Measurements from ENCODE around the gene SHTN1. TPM values are rescaled to one million over a fixed set of nuclear protein-coding genes. Genes with fewer than 3 reads are reported as not detected.

Gene SHTN1
- total RNA-seq, 3 donors from 2014 or later (not counting 1 experiment from before 2014, with no cell fraction given) = 0.88 to 1.4 (median 1.1) TPM

GRCh38 chr10:116861796-116862195 is 143.2 kb downstream of the SHTN1 start:
- Histone ChIP-seq H3K9me3 (ENCODE audit: control insufficient read depth, insufficient read depth, low read length) (no peaks in the 10 kb centered on the region), H3K4me1 (ENCODE audit: control insufficient read depth, insufficient read depth, low read length) (no peaks in the 10 kb centered on the region), H3K4me3 (ENCODE audit: low read length) (no peak overlapping the region), H3K36me3 (ENCODE audit: control insufficient read depth, insufficient read depth, low read length) (no peaks in the 10 kb centered on the region), H3K27me3 (ENCODE audit: control insufficient read depth, insufficient read depth, low read length) (no peaks in the 10 kb centered on the region), H3K27ac (ENCODE audit: low read length) (no peak overlapping the region)
- intact Hi-C loops (cut with micrococcal nuclease) = no loop called here
- Mint-ChIP-seq H3K4me1 (no peaks in the 10 kb centered on the region), H3K27me3 (ENCODE audit: low read depth in 2 of 2) (no peaks in the 10 kb centered on the region), H3K27ac (no peak overlapping the region), H3K9me3 (peaks cover 0 to 2% of the 10 kb centered on the region in 2 donors), H3K36me3 (no peaks in the 10 kb centered on the region), H3K4me3 (no peak overlapping the region)
- no peak for DNase-seq
- TF ChIP-seq CTCF (IDR thresholded peaks at IDR 0.05) = no peak
- 61% methylated on average over 2 of the region's 2 CpGs for WGBS (ENCODE audit: insufficient coverage)
- ATAC-seq = no peak

GRCh38 chr10:116857156-116857555 is 147.8 kb downstream of the SHTN1 start:
- intact Hi-C loops (cut with micrococcal nuclease) = no loop called here
- Histone ChIP-seq H3K4me1 (ENCODE audit: control insufficient read depth, insufficient read depth, low read length) (no peaks in the 10 kb centered on the region), H3K4me3 (ENCODE audit: low read length) (no peak overlapping the region), H3K27me3 (ENCODE audit: control insufficient read depth, insufficient read depth, low read length) (no peaks in the 10 kb centered on the region), H3K9me3 (ENCODE audit: control insufficient read depth, insufficient read depth, low read length) (no peaks in the 10 kb centered on the region), H3K36me3 (ENCODE audit: control insufficient read depth, insufficient read depth, low read length) (no peaks in the 10 kb centered on the region), H3K27ac (ENCODE audit: low read length) (no peak overlapping the region)
- H3K27me3 Mint-ChIP-seq (ENCODE audit: low read depth in 2 of 2) = peaks cover under 1 to 3% of the 10 kb centered on the region in 2 donors
- no peaks in the 10 kb centered on the region for H3K36me3 Mint-ChIP-seq
- H3K9me3 Mint-ChIP-seq = peaks cover 0 to 3% of the 10 kb centered on the region in 2 donors
- H3K27ac Mint-ChIP-seq = no peak overlapping the region
- TF ChIP-seq CTCF (IDR thresholded peaks at IDR 0.05) = no peak
- no peak for ATAC-seq
- no peak overlapping the region for H3K4me3 Mint-ChIP-seq
- 96% methylated on average over 3 of the region's 3 CpGs for WGBS (ENCODE audit: insufficient coverage)
- no peak for DNase-seq
- no peaks in the 10 kb centered on the region for H3K4me1 Mint-ChIP-seq

GRCh38 chr10:116853701-116854100 is 151.3 kb downstream of the SHTN1 start:
- no peaks in the 10 kb centered on the region for H3K9me3 ChIP-seq (ENCODE audit: control insufficient read depth, insufficient read depth, low read length)
- no peak overlapping the region for H3K4me3 Mint-ChIP-seq
- H3K36me3 ChIP-seq (ENCODE audit: control insufficient read depth, insufficient read depth, low read length) = no peaks in the 10 kb centered on the region
- 76% methylated on average over 4 of the region's 4 CpGs for WGBS (ENCODE audit: insufficient coverage)
- H3K27ac Mint-ChIP-seq = no peak overlapping the region
- H3K27me3 ChIP-seq (ENCODE audit: control insufficient read depth, insufficient read depth, low read length) = peaks cover 4% of the 10 kb centered on the region
- no peaks in the 10 kb centered on the region for H3K4me1 Mint-ChIP-seq
- peaks cover 0 to 4% of the 10 kb centered on the region in 2 donors for H3K9me3 Mint-ChIP-seq
- DNase-seq (no peak), ATAC-seq (no peak)
- no peak overlapping the region for H3K27ac ChIP-seq (ENCODE audit: low read length)
- no peaks in the 10 kb centered on the region for H3K36me3 Mint-ChIP-seq
- no peak overlapping the region for H3K4me3 ChIP-seq (ENCODE audit: low read length)
- intact Hi-C loops (cut with micrococcal nuclease) = no loop called here
- H3K4me1 ChIP-seq (ENCODE audit: control insufficient read depth, insufficient read depth, low read length) = peaks cover 11% of the 10 kb centered on the region
- no peak for TF ChIP-seq CTCF (IDR thresholded peaks at IDR 0.05)
- H3K27me3 Mint-ChIP-seq (ENCODE audit: low read depth in 2 of 2) = peaks cover 24 to 32% of the 10 kb centered on the region in 2 donors

GRCh38 chr10:116853287-116853686 is 151.7 kb downstream of the SHTN1 start:
- Histone ChIP-seq H3K4me3 (ENCODE audit: low read length) (no peak overlapping the region), H3K4me1 (ENCODE audit: control insufficient read depth, insufficient read depth, low read length) (peaks cover 15% of the 10 kb centered on the region), H3K27me3 (ENCODE audit: control insufficient read depth, insufficient read depth, low read length) (peaks cover 4% of the 10 kb centered on the region), H3K36me3 (ENCODE audit: control insufficient read depth, insufficient read depth, low read length) (no peaks in the 10 kb centered on the region), H3K9me3 (ENCODE audit: control insufficient read depth, insufficient read depth, low read length) (no peaks in the 10 kb centered on the region), H3K27ac (ENCODE audit: low read length) (no peak overlapping the region)
- ATAC-seq (no peak), DNase-seq (no peak)
- Mint-ChIP-seq H3K4me1 (no peaks in the 10 kb centered on the region), H3K4me3 (no peak overlapping the region), H3K36me3 (no peaks in the 10 kb centered on the region), H3K9me3 (peaks cover 0 to 4% of the 10 kb centered on the region in 2 donors), H3K27ac (no peak overlapping the region), H3K27me3 (ENCODE audit: low read depth in 2 of 2) (peaks cover 27 to 36% of the 10 kb centered on the region in 2 donors)
- TF ChIP-seq CTCF (IDR thresholded peaks at IDR 0.05) = no peak
- intact Hi-C loops (cut with micrococcal nuclease) = no loop called here
- 100% methylated on average over 2 of the region's 4 CpGs for WGBS (ENCODE audit: insufficient coverage)

All from natural killer cell (primary cell).